ENCODE results near the gene RBM17. TPM values are rescaled to one million over a fixed set of nuclear protein-coding genes. Genes with fewer than 3 reads are reported as not detected.
"Not testable (repeated sequence)": the region's sequence is repeated elsewhere in the genome, so short reads cannot be mapped to it uniquely, and the experiment has no call there.

RBM17 gene
- total RNA-seq, 1 donor from 2014 or later: 142 TPM

DNA sequence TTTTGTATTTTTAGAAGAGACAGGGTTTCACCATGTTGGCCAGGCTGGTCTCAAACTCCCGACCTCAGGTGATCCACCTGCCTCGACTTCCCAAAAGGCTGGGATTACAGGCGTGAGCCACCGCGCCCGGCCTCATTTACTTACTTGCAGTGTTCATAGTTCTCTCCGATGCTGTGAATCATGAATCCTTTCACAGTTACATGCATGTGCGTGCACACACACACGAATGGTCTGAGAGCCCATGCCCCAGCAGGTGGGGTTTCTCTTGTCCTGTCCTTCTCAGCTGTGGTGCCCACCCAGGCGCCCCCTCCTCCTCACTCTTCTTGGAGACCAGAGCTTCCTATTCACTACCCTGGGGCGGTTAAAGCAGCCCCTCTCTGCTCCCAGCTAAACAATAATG is 50.6 kb downstream of the RBM17 start:
- H3K4me1 Mint-ChIP-seq: peaks cover 8% of the 10 kb centered on the region

GRCh38 chr10:6140141-6140841 is 51.5 kb downstream of the RBM17 start:
- peaks cover 8% of the 10 kb centered on the region for H3K4me1 Mint-ChIP-seq
- H3K27me3 Mint-ChIP-seq (ENCODE audit: low read depth): peaks cover 61% of the 10 kb centered on the region
- DNase-seq (ENCODE audit: low read depth, low spot score): no peak
- TF ChIP-seq, protein P1, sequence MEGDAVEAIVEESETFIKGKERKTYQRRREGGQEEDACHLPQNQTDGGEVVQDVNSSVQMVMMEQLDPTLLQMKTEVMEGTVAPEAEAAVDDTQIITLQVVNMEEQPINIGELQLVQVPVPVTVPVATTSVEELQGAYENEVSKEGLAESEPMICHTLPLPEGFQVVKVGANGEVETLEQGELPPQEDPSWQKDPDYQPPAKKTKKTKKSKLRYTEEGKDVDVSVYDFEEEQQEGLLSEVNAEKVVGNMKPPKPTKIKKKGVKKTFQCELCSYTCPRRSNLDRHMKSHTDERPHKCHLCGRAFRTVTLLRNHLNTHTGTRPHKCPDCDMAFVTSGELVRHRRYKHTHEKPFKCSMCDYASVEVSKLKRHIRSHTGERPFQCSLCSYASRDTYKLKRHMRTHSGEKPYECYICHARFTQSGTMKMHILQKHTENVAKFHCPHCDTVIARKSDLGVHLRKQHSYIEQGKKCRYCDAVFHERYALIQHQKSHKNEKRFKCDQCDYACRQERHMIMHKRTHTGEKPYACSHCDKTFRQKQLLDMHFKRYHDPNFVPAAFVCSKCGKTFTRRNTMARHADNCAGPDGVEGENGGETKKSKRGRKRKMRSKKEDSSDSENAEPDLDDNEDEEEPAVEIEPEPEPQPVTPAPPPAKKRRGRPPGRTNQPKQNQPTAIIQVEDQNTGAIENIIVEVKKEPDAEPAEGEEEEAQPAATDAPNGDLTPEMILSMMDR (conservative IDR thresholded peaks at IDR 0.05): no peak
- no peaks in the 10 kb centered on the region for H3K9me3 Mint-ChIP-seq
- H3K27ac Mint-ChIP-seq (ENCODE audit: unreplicated experiment): no peak overlapping the region
- no peaks in the 10 kb centered on the region for H3K36me3 Mint-ChIP-seq (ENCODE audit: low read depth)
- H3K4me3 Mint-ChIP-seq: no peak overlapping the region

More for the DNA sequence above, 50.6 kb downstream of the RBM17 start:
- DNase-seq (ENCODE audit: low read depth, low spot score): no peak
- no peak overlapping the region for H3K27ac Mint-ChIP-seq (ENCODE audit: unreplicated experiment)
- H3K9me3 Mint-ChIP-seq: no peaks in the 10 kb centered on the region
- H3K4me3 Mint-ChIP-seq: no peak overlapping the region
- TF ChIP-seq, protein P1 (conservative IDR thresholded peaks at IDR 0.05): no peak
- H3K36me3 Mint-ChIP-seq (ENCODE audit: low read depth): no peaks in the 10 kb centered on the region
- peaks cover 61% of the 10 kb centered on the region for H3K27me3 Mint-ChIP-seq (ENCODE audit: low read depth)

GRCh38 chr10:6140965-6141295 is 52.1 kb downstream of the RBM17 start:
- Mint-ChIP-seq H3K27ac (ENCODE audit: unreplicated experiment) (no peak overlapping the region), H3K9me3 (no peaks in the 10 kb centered on the region), H3K4me1 (peaks cover 11% of the 10 kb centered on the region), H3K27me3 (ENCODE audit: low read depth) (peaks cover 58% of the 10 kb centered on the region), H3K4me3 (no peak overlapping the region), H3K36me3 (ENCODE audit: low read depth) (no peaks in the 10 kb centered on the region)
- TF ChIP-seq, protein P1 (conservative IDR thresholded peaks at IDR 0.05): no peak
- DNase-seq (ENCODE audit: low read depth, low spot score): no peak

- Mint-ChIP-seq H3K27ac (ENCODE audit: unreplicated experiment) (no peak overlapping the region), H3K4me3 (peak overlapping the region; percentile 39), H3K36me3 (ENCODE audit: low read depth) (no peaks in the 10 kb centered on the region), H3K27me3 (ENCODE audit: low read depth) (peaks cover 55% of the 10 kb centered on the region), H3K4me1 (peaks cover 17% of the 10 kb centered on the region), H3K9me3 (no peaks in the 10 kb centered on the region)
- TF ChIP-seq, protein P1 (conservative IDR thresholded peaks at IDR 0.05): no peak
- DNase-seq (ENCODE audit: low read depth, low spot score): no peak
Observed at GRCh38 chr10:6141296-6142151, 52.7 kb downstream of the RBM17 start.

- H3K4me1 Mint-ChIP-seq: peaks cover 21% of the 10 kb centered on the region
- H3K36me3 Mint-ChIP-seq (ENCODE audit: low read depth); H3K9me3 Mint-ChIP-seq; H3K27ac Mint-ChIP-seq (ENCODE audit: unreplicated experiment); DNase-seq (ENCODE audit: low read depth, low spot score): not testable (repeated sequence)
- peak overlapping the region; percentile 49 for H3K4me3 Mint-ChIP-seq
- H3K27me3 Mint-ChIP-seq (ENCODE audit: low read depth): peaks cover 48% of the 10 kb centered on the region
Observed at GRCh38 chr10:6142186-6142585, 53.4 kb downstream of the RBM17 start.

- Mint-ChIP-seq H3K9me3 (no peaks in the 10 kb centered on the region), H3K4me3 (peak overlapping the region; percentile 31), H3K27me3 (ENCODE audit: low read depth) (peaks cover 44% of the 10 kb centered on the region), H3K36me3 (ENCODE audit: low read depth) (no peaks in the 10 kb centered on the region), H3K4me1 (peaks cover 21% of the 10 kb centered on the region), H3K27ac (ENCODE audit: unreplicated experiment) (no peak overlapping the region)
- no peak for DNase-seq (ENCODE audit: low read depth, low spot score)
- TF ChIP-seq, protein P1 (conservative IDR thresholded peaks at IDR 0.05): no peak
Observed at GRCh38 chr10:6142644-6143043, 53.8 kb downstream of the RBM17 start.

Measured in neural crest cell (in vitro differentiated cells).